22Rv1 (cell line): ENCODE results near the gene SPTLC3.

Experiments used
- CTCF ChIP-seq: fragments of 450-650 bp; IDR thresholded peaks from 2 replicates; pipeline ENCODE4 v1.5.1; 2017; ENCODE audit warnings: mild to moderate bottlenecking
- ZFX ChIP-seq: fragments of 450-650 bp; IDR thresholded peaks from 2 replicates; pipeline ENCODE4 v1.6.1; 2017; ENCODE audit warnings: antibody characterized with exemption, borderline replicate concordance

GRCh38 chr20:12975833-12976608 lies 32.8 kb upstream of the SPTLC3 start:
- no peak for TF ChIP-seq CTCF
- TF ChIP-seq ZFX, result no peak
